HepG2 (cell line): Measurements from ENCODE around the gene DNAJC5. TPM values are rescaled to one million over a fixed set of nuclear protein-coding genes. Genes with fewer than 3 reads are reported as not detected.

Experiments used
- ATAC-seq: fragments of 200-7000 bp; cut with Tn5 transposase; 3 replicates; pipeline ENCODE4 v1.9.1; 2020; ENCODE audit warnings: mild to moderate bottlenecking, moderate library complexity
- BruUV-seq: library from RNA; stranded (reverse); fragments of 400-500 nt; replicated peaks from 2 replicates; lab custom pipeline; 2021; lab: Mats Ljungman, UMichigan
- CTCF ChIA-PET: fragments of 300-600 bp; formaldehyde crosslinking; extraction: SDS; loops from one replicate; lab custom pipeline; 2021; ENCODE audit warnings: low total read pairs, inconsistent platforms, low intra/inter-chr PET ratio; lab: Yijun Ruan, JAX
- POLR2A ChIA-PET: fragments of 350-600 bp; sonication (Branson Sonifier 250); formaldehyde crosslinking; loops from one replicate; lab custom pipeline; 2020; ENCODE audit warnings: antibody characterized with exemption, inconsistent platforms; lab: Yijun Ruan, JAX
- DNase-seq: peaks from one replicate; pipeline ENCODE4 v3.0.0-alpha.2; 2015; ENCODE audit warnings: low spot score
- FAIRE-seq: peaks from 3 replicates; lab custom pipeline; 2011; peaks lifted over from hg19 to GRCh38; lab: Jason Lieb, UNC
- H2AFZ ChIP-seq: one replicate; pipeline ENCODE4 v1.6.1; 2011; ENCODE audit warnings: low read length, inconsistent platforms
- H3K27ac ChIP-seq: fragments of 300-600 bp; 3 replicates; pipeline ENCODE4 v1.8.0; 2011; ENCODE audit warnings: mixed run types, mild to moderate bottlenecking, mixed read lengths, low read length, inconsistent platforms; ENCODE audit not compliant: insufficient read depth; ENCODE audit errors: extremely low read length
- H3K27me3 ChIP-seq, 2 experiments: fragments of 200-600 bp in 1 of 2; 2 replicates in 1 of 2; 3 replicates in 1 of 2; pipeline versions ENCODE4 v1.6.0 to v1.8.0; 2011; ENCODE audit warnings: low read length in 2 of 2, mild to moderate bottlenecking in 2 of 2, moderate library complexity in 2 of 2, inconsistent platforms in 1 of 2; ENCODE audit not compliant: insufficient read depth in 2 of 2, control insufficient read depth in 1 of 2
- H3K36me3 ChIP-seq, 2 experiments: fragments of 200-600 bp in 1 of 2; replicated peaks in 1 of 2; 2 replicates in 1 of 2; 3 replicates in 1 of 2; pipeline versions ENCODE4 v1.5.1 to v1.8.0; 2011; ENCODE audit warnings: low read length in 2 of 2, inconsistent platforms in 1 of 2; ENCODE audit not compliant: insufficient read depth in 2 of 2, control insufficient read depth in 1 of 2
- H3K4me1 ChIP-seq: 2 replicates; pipeline ENCODE4 v1.5.1; 2012; ENCODE audit warnings: low read length, inconsistent platforms; ENCODE audit not compliant: insufficient read depth
- H3K4me2 ChIP-seq: 2 replicates; pipeline ENCODE4 v1.6.0; 2011; ENCODE audit warnings: low read depth, low read length, inconsistent platforms
- H3K4me3 ChIP-seq, 3 experiments: fragments of 200-600 bp in 1 of 3; sonication (generic), shearing (Covaris generic) in 1 of 3; replicated peaks in 1 of 3; 2 replicates each; pipeline ENCODE4 v1.5.1; 2011 to 2016; ENCODE audit warnings: low read length in 3 of 3, inconsistent platforms in 2 of 3, low read depth in 2 of 3, mild to moderate bottlenecking in 2 of 3, control low read depth in 1 of 3, mixed read lengths in 1 of 3; ENCODE audit not compliant: insufficient read depth in 1 of 3
- H3K79me2 ChIP-seq: one replicate; pipeline ENCODE4 v1.6.1; 2011; ENCODE audit warnings: low read length, inconsistent platforms; ENCODE audit not compliant: insufficient read depth
- H3K9ac ChIP-seq: 2 replicates; pipeline ENCODE4 v1.6.0; 2011; ENCODE audit warnings: mild to moderate bottlenecking, low read depth, low read length, inconsistent platforms; ENCODE audit not compliant: insufficient read depth
- H3K9me3 ChIP-seq: 2 replicates; pipeline ENCODE4 v1.5.1; 2012; ENCODE audit warnings: mild to moderate bottlenecking, low read length
- H4K20me1 ChIP-seq: 2 replicates; pipeline ENCODE4 v1.6.0; 2011; ENCODE audit warnings: inconsistent platforms, mild to moderate bottlenecking, low read length, moderate library complexity; ENCODE audit not compliant: insufficient read depth
- PHB2 ChIP-seq: fragments of 450-650 bp; IDR thresholded peaks from 2 replicates; pipeline ENCODE4 v1.6.1; 2018; ENCODE audit not compliant: partially characterized antibody
- POGZ ChIP-seq: sonication (generic); formaldehyde crosslinking; IDR thresholded peaks from 2 replicates; pipeline ENCODE4 v1.4.0; 2020; ENCODE audit warnings: mild to moderate bottlenecking, missing genetic modification reagents
- ZFP90 ChIP-seq: sonication (generic); formaldehyde crosslinking; IDR thresholded peaks from 2 replicates; pipeline ENCODE4 v1.8.0; 2022; ENCODE audit warnings: missing genetic modification reagents, mild to moderate bottlenecking, inconsistent platforms, borderline replicate concordance
- ZMYM3 ChIP-seq: sonication (generic); formaldehyde crosslinking; IDR thresholded peaks from 2 replicates; pipeline ENCODE4 v1.5.1; 2020; ENCODE audit warnings: mild to moderate bottlenecking, missing genetic modification reagents
- ZNF557 ChIP-seq: sonication (generic); formaldehyde crosslinking; IDR thresholded peaks from 2 replicates; pipeline ENCODE4 v1.4.0; 2020; ENCODE audit warnings: missing genetic modification reagents
- WGBS: methylation state at CpG from one replicate; pipeline ENCODE4 v1.1.6; 2017; ENCODE audit warnings: low lambda C conversion rate; 5-methylcytosine and 5-hydroxymethylcytosine counted together
- in situ Hi-C: cut with HindIII; loops from 2 replicates; pipeline ENCODE4 v1.10.0; 2017; ENCODE audit warnings: low pct_unique_long_range_greater_than_20kb; ENCODE audit not compliant: extremely low pct_ligation_motif_present
- intact Hi-C: fragments of 100-400 bp; cut with micrococcal nuclease; formaldehyde crosslinking; loops from one replicate; pipeline ENCODE4 v1.10.0; 2022; ENCODE audit not compliant: unreplicated experiment
- polyA plus RNA-seq, 8 experiments: library from polyadenylated mRNA; depleted of rRNA in 3 of 8; stranded (reverse) in 7 of 8; unstranded in 1 of 8; fragments of >200 nt; fragmentation: Illumina TruSeq in 4 of 8; extraction: Trizol in 4 of 8; gene quantifications; 2 replicates each; pipeline versions ENCODE4 v1.2.1 to v1.2.3, GENCODE V29; 2011 to 2016; ENCODE audit warnings: low read depth in 4 of 8, missing spikeins in 1 of 8, mixed read lengths in 1 of 8; ENCODE audit not compliant: insufficient read depth in 1 of 8
- total RNA-seq, 5 experiments: library from RNA; depleted of rRNA; stranded (reverse); fragments of >200 nt; fragmentation: Illumina TruSeq; extraction: Trizol; gene quantifications; 2 replicates each; pipeline ENCODE4 v1.2.3, GENCODE V29; 2016; ENCODE audit warnings: low read depth in 1 of 5
- TF ChIP-seq, protein P1 (sequence below): sonication (generic); formaldehyde crosslinking; IDR thresholded peaks from 2 replicates; pipeline ENCODE4 v1.5.0; 2020; ENCODE audit warnings: mild to moderate bottlenecking, missing genetic modification reagents, borderline replicate concordance
- TF ChIP-seq, protein P2 (sequence below): fragments of 450-650 bp; IDR thresholded peaks from 2 replicates; pipeline ENCODE4 v1.6.1; 2017; ENCODE audit warnings: mild to moderate bottlenecking
- TF ChIP-seq, protein P3 (sequence below): sonication (generic); formaldehyde crosslinking; IDR thresholded peaks from 2 replicates; pipeline ENCODE4 v1.4.0; 2020; ENCODE audit warnings: missing genetic modification reagents

DNAJC5 gene
- total and polyA plus RNA-seq, 2 of the 13 experiments (the other 11 are each of a cell fraction or from before 2014, with no cell fraction given): 42.8 to 64.5 TPM

DNA sequence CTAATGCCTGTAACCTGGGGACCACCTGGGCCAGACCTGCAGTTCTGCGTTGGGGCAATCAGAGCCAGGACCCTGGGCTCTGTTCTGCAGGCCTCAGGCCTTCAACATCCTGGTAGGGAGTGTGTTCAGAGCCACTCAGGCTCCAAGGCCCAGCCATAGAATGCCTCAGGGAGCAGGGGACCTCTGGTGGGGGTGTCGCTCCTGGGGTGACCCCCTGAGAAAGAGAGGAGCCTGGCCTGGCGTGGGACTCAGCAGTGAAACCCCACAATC is 48.8 kb downstream of the DNAJC5 start (continued):
- TF ChIP-seq, protein P1, sequence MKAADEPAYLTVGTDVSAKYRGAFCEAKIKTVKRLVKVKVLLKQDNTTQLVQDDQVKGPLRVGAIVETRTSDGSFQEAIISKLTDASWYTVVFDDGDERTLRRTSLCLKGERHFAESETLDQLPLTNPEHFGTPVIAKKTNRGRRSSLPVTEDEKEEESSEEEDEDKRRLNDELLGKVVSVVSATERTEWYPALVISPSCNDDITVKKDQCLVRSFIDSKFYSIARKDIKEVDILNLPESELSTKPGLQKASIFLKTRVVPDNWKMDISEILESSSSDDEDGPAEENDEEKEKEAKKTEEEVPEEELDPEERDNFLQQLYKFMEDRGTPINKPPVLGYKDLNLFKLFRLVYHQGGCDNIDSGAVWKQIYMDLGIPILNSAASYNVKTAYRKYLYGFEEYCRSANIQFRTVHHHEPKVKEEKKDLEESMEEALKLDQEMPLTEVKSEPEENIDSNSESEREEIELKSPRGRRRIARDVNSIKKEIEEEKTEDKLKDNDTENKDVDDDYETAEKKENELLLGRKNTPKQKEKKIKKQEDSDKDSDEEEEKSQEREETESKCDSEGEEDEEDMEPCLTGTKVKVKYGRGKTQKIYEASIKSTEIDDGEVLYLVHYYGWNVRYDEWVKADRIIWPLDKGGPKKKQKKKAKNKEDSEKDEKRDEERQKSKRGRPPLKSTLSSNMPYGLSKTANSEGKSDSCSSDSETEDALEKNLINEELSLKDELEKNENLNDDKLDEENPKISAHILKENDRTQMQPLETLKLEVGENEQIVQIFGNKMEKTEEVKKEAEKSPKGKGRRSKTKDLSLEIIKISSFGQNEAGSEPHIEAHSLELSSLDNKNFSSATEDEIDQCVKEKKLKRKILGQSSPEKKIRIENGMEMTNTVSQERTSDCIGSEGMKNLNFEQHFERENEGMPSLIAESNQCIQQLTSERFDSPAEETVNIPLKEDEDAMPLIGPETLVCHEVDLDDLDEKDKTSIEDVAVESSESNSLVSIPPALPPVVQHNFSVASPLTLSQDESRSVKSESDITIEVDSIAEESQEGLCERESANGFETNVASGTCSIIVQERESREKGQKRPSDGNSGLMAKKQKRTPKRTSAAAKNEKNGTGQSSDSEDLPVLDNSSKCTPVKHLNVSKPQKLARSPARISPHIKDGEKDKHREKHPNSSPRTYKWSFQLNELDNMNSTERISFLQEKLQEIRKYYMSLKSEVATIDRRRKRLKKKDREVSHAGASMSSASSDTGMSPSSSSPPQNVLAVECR (CRISPR knock-in tag): 0 out of 2 replicates have a peak, but pooled peaks have one; percentile 16
- 0 out of 2 replicates have a peak, but pooled peaks have one; percentile 32 for TF ChIP-seq ZFP90
- TF ChIP-seq PHB2: no peak
- TF ChIP-seq POGZ (CRISPR knock-in tag): no peak

DNA sequence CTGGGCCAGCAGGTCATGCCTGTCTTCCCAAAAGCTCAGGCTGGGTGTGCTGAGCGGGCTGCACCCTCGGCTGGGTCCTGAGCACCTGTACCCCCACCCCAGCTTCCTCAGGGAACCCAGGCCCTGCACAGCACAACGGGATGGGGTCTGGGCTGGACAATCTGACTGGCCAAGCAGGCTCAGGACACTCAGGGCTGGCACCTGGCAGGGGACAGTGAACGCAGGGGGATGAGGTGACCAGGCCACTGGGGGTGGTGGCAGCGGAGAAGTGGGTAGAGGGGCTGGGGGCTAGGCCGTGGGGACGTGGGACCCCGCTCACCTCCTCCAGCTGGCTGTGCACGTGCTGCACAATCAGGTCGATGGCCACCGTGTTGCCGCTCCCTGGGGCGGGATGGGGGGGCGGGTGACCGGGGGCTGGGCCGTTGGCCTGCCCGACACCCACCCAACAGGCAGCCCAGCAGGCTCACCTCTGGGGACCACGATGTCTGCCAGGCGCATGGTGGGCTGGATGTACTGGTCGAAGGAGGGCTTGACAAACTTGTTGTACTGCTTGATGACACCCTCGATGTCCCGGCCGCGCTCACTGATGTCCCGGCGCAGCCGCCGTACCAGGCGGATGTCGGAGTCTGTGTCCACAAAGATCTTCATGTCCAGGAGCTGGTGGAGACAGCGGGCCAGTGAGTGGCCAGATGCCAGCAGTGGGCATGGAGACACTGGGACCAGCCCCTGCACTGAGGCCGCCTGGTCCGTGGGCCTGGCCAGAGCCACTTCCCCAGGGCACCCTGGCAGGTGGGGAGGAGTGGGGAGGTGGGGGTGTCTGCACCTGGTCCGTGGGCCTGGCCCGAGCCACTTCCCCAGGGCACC is 49.4 kb downstream of the DNAJC5 start:
- ATAC-seq: no peak
- no peak overlapping the region for H3K4me3 ChIP-seq
- CTCF ChIA-PET: no interaction called here
- in situ Hi-C loops: no loop called here
- POLR2A ChIA-PET: interaction anchor here (0.8 kb wide), 1 partner anchor 11 kb away, joined by 3 read pairs; no protein-coding TSS in a partner anchor
- no peak for FAIRE-seq
- H3K9ac ChIP-seq: no peak overlapping the region
- peaks cover 51 to 73% of the 10 kb centered on the region in 2 experiments for H3K36me3 ChIP-seq
- no TSS peak for BruUV-seq
- peaks cover 57% of the 10 kb centered on the region for H4K20me1 ChIP-seq
- no peak for DNase-seq
- H3K9me3 ChIP-seq: no peaks in the 10 kb centered on the region
- no peak overlapping the region for H3K4me2 ChIP-seq
- WGBS: 97% methylated on average over 35 of the region's 35 CpGs
- H3K27me3 ChIP-seq: no peaks in the 10 kb centered on the region
- no peak overlapping the region for H3K27ac ChIP-seq
- intact Hi-C loops: no loop called here
- peaks cover 10% of the 10 kb centered on the region for H3K4me1 ChIP-seq
- peaks cover 31% of the 10 kb centered on the region for H3K79me2 ChIP-seq
- H2AFZ ChIP-seq: no peak overlapping the region
- TF ChIP-seq ZMYM3 (no peak), ZNF557 (CRISPR knock-in tag) (no peak)
- TF ChIP-seq, protein P2, sequence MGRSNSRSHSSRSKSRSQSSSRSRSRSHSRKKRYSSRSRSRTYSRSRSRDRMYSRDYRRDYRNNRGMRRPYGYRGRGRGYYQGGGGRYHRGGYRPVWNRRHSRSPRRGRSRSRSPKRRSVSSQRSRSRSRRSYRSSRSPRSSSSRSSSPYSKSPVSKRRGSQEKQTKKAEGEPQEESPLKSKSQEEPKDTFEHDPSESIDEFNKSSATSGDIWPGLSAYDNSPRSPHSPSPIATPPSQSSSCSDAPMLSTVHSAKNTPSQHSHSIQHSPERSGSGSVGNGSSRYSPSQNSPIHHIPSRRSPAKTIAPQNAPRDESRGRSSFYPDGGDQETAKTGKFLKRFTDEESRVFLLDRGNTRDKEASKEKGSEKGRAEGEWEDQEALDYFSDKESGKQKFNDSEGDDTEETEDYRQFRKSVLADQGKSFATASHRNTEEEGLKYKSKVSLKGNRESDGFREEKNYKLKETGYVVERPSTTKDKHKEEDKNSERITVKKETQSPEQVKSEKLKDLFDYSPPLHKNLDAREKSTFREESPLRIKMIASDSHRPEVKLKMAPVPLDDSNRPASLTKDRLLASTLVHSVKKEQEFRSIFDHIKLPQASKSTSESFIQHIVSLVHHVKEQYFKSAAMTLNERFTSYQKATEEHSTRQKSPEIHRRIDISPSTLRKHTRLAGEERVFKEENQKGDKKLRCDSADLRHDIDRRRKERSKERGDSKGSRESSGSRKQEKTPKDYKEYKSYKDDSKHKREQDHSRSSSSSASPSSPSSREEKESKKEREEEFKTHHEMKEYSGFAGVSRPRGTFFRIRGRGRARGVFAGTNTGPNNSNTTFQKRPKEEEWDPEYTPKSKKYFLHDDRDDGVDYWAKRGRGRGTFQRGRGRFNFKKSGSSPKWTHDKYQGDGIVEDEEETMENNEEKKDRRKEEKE: no peak
- TF ChIP-seq, protein P3, sequence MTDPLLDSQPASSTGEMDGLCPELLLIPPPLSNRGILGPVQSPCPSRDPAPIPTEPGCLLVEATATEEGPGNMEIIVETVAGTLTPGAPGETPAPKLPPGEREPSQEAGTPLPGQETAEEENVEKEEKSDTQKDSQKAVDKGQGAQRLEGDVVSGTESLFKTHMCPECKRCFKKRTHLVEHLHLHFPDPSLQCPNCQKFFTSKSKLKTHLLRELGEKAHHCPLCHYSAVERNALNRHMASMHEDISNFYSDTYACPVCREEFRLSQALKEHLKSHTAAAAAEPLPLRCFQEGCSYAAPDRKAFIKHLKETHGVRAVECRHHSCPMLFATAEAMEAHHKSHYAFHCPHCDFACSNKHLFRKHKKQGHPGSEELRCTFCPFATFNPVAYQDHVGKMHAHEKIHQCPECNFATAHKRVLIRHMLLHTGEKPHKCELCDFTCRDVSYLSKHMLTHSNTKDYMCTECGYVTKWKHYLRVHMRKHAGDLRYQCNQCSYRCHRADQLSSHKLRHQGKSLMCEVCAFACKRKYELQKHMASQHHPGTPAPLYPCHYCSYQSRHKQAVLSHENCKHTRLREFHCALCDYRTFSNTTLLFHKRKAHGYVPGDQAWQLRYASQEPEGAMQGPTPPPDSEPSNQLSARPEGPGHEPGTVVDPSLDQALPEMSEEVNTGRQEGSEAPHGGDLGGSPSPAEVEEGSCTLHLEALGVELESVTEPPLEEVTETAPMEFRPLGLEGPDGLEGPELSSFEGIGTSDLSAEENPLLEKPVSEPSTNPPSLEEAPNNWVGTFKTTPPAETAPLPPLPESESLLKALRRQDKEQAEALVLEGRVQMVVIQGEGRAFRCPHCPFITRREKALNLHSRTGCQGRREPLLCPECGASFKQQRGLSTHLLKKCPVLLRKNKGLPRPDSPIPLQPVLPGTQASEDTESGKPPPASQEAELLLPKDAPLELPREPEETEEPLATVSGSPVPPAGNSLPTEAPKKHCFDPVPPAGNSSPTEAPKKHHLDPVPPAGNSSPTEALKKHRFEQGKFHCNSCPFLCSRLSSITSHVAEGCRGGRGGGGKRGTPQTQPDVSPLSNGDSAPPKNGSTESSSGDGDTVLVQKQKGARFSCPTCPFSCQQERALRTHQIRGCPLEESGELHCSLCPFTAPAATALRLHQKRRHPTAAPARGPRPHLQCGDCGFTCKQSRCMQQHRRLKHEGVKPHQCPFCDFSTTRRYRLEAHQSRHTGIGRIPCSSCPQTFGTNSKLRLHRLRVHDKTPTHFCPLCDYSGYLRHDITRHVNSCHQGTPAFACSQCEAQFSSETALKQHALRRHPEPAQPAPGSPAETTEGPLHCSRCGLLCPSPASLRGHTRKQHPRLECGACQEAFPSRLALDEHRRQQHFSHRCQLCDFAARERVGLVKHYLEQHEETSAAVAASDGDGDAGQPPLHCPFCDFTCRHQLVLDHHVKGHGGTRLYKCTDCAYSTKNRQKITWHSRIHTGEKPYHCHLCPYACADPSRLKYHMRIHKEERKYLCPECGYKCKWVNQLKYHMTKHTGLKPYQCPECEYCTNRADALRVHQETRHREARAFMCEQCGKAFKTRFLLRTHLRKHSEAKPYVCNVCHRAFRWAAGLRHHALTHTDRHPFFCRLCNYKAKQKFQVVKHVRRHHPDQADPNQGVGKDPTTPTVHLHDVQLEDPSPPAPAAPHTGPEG (CRISPR knock-in tag): no peak
